GM18868 (cell line): ENCODE results near the gene C10orf67.
"Not testable (repeated sequence)": the region's sequence is repeated elsewhere in the genome, so short reads cannot be mapped to it uniquely, and the experiment has no call there.

Experiments
- ATAC-seq: cut with Tn5 transposase; IDR thresholded peaks from one replicate; pipeline ENCODE4 v1.9.1; 2021; ENCODE audit warnings: mild to moderate bottlenecking, moderate library complexity; ENCODE audit not compliant: unreplicated experiment

C10orf67 gene

GRCh38 chr10:23280419-23281043 lies 64.1 kb downstream of the C10orf67 start:
- no peak for ATAC-seq

GRCh38 chr10:23275355-23275754 lies 69.2 kb downstream of the C10orf67 start:
- no peak for ATAC-seq

GRCh38 chr10:23274179-23274578 lies 70.4 kb downstream of the C10orf67 start:
- ATAC-seq, result not testable (repeated sequence)

GRCh38 chr10:23270531-23270930 lies 74.1 kb downstream of the C10orf67 start:
- no peak for ATAC-seq

GRCh38 chr10:23263441-23264164 lies 81.0 kb downstream of the C10orf67 start:
- ATAC-seq, result no peak

- no peak for ATAC-seq
Observed at GRCh38 chr10:23262928-23263327, 81.7 kb downstream of the C10orf67 start.

- ATAC-seq, result no peak
Observed at GRCh38 chr10:23258516-23258915, 86.1 kb downstream of the C10orf67 start.

GRCh38 chr10:23253780-23254179 lies 90.8 kb downstream of the C10orf67 start:
- no peak for ATAC-seq

GRCh38 chr10:23252859-23253258 lies 91.7 kb downstream of the C10orf67 start:
- ATAC-seq, result not testable (repeated sequence)

- ATAC-seq, result not testable (repeated sequence)
Observed at GRCh38 chr10:23241779-23242178, 102.8 kb downstream of the C10orf67 start.

- ATAC-seq, result no peak
Observed at GRCh38 chr10:23238015-23238414, 106.6 kb downstream of the C10orf67 start.

- ATAC-seq, result no peak
Observed at GRCh38 chr10:23230582-23230981, 114.0 kb downstream of the C10orf67 start.

GRCh38 chr10:23217471-23217870 lies 127.1 kb downstream of the C10orf67 start:
- ATAC-seq, result no peak

- no peak for ATAC-seq
Observed at GRCh38 chr10:23205972-23206642, 138.5 kb downstream of the C10orf67 start.

- ATAC-seq, result no peak
Observed at GRCh38 chr10:23204773-23205172, 139.8 kb downstream of the C10orf67 start.

- no peak for ATAC-seq
Observed at GRCh38 chr10:23203369-23204325, 140.9 kb downstream of the C10orf67 start.

- ATAC-seq, result no peak
Observed at GRCh38 chr10:23202779-23203178, 141.8 kb downstream of the C10orf67 start.

GRCh38 chr10:23201837-23202236 lies 142.8 kb downstream of the C10orf67 start:
- ATAC-seq, result no peak

- no peak for ATAC-seq
Observed at GRCh38 chr10:23200997-23201652, 143.5 kb downstream of the C10orf67 start.

- ATAC-seq, result no peak
Observed at GRCh38 chr10:23200586-23200985, 144.0 kb downstream of the C10orf67 start.
